Eye (tissue), 1 donor: ENCODE data around the gene MGAT4D.
A peak's percentile ranks its signal among the peaks of the same experiment; 100 is the strongest.
"Not testable (repeated sequence)": the region's sequence is repeated elsewhere in the genome, so short reads cannot be mapped to it uniquely, and the experiment has no call there.

Experiments used
- DNase-seq: peaks from one replicate; pipeline ENCODE4 v3.0.0-alpha.2; 2015

The MGAT4D gene

DNA sequence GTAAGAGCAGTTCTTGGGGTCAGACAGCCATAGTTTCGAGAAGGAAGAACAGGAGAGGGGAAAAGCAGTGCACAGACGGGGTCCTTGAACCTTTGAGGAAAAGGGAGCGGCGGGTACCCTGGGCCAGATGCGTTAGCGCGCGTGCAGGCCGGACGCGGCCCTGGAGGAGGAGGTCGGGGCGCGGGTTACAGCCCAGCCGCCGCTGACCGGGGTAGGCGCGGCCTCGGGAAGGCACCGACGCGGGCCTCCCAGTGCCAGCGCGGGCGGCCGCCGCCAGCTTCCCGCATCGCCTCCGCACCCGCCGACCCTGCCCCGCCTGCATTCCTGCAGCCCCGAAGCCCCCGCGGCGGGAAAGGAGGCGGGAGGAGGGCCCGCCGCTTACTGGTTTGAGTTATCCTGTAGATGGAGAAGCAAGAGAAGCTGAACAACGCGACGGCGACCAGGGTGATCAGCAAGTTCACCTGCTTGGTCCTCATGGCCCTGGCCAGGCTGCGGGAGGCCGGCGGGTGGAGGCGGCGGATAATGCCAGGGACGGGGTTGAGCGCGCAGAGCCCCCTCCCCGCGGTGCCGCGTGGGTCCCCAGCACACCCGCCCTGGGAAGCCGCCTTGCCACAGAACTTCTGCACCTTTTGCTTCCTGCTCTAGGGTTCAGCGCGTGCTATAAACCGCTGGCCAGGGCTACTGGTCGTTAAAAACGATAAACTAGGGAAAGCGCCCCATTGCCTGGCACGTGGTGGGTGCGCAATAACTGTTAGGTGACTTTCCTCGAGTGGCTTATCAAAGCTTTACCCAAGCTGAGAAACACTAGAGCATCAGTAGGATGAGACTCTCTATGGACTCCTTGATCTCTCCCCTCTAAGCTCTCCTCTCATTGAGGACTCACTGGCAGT lies at the start of gene MGAT4D:
TSS of gene MGAT4D (minus strand) at position 547 of the 890 bp plus-strand sequence. CDS start at position 476, 71 bp downstream.
- DNase-seq, result peak; percentile 62

DNA sequence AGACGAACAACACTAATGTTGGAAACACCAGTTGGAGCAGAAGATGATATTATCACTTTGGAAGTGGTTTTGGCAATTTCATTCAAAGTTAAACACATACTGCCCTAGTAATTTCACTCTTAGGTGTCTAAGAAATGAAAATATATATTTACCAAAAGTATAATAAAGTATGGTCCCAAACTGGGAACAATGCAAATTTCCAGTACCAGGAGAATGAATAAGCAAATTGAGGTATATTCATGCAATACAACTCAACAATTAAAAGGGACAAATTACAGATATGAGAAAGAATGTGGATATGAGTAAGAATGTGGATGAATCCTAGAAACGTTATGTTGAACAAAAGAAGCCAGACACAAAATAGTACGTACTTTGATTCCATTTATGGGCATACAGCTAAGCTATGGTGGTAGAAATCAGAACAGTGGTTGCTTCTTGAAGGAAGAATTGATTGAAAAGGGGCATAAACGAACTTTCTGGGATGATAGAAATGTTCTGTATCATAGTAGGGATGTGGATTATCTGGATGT lies 35.9 kb upstream of the MGAT4D start:
- DNase-seq, result no peak

DNA sequence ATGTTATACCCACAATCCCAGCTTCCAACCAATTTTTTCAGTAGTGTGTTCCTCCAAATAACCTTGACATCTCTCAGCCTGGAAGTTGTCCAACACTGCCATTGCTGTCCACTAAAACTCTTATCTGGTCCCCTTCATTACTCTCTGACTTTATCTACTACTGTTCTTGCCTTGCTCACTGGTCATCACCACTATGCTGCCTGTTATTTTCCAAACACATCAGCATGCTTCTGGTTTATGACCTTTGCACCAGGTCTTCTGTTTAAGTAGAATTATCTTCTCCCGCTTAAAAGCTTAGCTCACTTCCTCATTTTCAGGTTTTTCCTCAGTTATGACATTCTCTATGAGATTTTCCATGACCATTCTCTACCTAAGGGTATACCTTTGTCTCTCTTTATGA lies 31.3 kb upstream of the MGAT4D start:
- DNase-seq, result no peak

DNA sequence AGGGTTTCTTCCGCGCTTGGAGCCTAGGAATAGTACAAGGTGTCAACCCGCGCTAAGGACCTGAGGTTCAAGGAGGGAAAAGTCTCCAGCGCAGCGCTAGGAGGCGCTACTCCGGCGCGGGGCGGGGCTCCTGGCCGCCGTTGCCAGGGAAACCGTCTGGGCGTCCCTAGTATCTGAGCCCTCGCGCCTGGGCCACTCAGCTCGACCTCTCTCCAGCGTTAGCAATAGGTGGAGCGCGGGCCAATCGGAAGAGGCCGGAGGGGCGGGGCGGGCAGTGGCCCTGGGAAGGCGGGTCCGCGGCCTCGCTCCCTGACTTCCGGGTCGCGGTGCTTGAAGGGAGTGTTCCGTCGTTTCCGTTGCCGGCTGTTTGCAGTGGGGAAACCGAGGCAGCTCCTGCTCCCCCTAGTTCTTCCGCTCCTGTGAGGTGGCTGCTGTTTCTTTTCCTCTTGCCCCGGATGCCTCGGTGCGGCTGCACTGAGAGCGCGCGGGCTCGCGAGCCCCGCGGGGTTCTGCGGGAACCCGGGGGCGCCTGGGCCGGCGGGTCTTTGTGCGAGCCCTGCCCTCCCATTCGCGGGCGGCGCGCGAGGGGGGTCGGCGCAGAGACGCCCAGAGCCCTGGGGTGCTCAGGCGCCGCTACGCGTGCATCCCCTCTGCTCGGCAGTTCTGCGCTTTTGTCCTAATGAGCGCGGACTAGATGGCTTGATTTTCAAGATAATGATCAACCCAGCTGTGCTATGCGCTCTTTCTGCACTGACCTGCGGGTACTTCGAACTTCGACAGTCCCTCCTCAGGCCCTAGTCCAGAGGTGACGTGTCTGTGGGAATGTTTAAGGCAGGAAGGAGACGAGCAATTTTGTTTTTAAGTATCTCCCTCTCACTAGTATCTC lies 26.0 kb upstream of the MGAT4D start, which contains the start of gene ELMOD2:
TSS of gene ELMOD2 (plus strand) at position 312 of the 886 bp plus-strand sequence. CDS start 1,261 bp downstream, outside the sequence.
- peak; percentile 99 for DNase-seq

DNA sequence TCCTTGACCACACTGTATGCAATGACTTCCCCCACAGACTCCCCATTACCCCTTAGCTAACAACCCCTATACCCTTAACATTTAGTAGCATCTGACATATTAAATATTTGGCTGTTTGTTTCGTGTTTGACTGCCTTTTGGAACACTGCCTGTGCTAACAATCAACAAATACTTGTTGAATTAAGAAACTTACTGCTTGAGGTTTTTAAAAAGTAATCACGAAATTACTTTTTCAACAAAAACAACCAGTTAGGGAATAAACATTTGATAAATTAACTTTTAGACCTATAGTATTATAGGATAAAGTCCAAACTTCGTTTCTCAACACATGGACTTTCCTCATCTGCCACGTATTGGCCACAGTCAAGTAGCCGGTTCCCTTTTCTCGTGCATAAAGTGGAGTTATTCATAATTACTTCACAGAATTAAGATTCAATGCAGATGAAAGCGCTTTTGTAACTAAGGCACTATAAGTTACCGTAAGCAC lies 25.3 kb upstream of the MGAT4D start:
- DNase-seq, result no peak

DNA sequence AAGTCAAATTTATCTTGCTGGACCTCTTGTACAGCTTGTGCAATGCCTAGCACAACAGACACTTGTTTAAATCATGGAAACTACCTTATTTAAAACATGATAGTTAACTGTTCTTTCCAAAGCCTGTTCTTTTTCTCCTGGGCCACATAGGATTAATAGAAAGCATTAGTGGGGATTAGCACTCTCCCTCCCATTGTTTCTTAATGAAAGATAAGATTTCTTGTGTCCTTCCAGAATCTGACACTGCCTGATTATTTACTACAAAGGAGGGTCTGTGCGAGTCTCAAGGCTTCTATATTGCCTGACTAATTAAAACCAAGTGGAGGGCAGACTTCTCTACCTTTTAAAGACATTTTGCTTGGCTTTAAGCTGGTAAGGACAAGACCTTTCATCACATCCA lies 17.3 kb upstream of the MGAT4D start:
- no peak for DNase-seq

DNA sequence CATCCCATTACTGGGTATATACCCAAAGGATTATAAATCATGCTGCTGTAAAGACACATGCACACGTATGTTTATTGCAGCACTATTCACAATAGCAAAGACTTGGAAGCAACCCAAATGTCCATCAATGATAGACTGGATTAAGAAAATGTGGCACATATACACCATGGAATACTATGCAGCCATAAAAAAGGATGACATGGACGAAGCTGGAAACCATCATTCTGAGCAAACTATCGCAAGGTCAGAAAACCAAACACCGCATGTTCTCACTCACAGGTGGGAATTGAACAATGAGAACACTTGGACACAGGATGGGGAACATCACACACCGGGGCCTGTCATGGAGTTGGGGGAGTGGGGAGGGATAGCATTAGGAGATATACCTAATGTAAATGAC lies 15.7 kb upstream of the MGAT4D start:
- DNase-seq, result not testable (repeated sequence)

- no peak for DNase-seq
Measured at GRCh38 chr4:140504261-140504660, 6.2 kb upstream of the MGAT4D start.

DNA sequence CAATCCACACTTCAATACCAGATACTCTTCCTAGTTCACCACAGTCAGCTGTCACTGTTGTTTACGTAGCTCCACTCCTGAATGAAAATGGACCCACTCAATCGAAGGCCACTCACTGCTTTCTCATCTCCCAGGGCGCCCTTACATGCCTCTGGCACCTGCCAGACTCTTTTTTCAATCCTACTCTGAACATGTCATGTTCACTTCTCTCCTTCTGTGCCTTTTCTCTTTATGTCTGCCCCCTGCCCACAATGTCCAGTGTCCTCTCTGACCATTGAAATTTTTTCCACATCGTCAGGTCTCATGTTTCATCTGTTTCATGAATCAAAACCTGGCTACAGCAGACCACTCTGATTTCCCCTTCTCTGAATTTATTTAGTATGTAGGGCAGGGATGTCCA lies 1.3 kb upstream of the MGAT4D start:
- DNase-seq, result peak; percentile 67

DNA sequence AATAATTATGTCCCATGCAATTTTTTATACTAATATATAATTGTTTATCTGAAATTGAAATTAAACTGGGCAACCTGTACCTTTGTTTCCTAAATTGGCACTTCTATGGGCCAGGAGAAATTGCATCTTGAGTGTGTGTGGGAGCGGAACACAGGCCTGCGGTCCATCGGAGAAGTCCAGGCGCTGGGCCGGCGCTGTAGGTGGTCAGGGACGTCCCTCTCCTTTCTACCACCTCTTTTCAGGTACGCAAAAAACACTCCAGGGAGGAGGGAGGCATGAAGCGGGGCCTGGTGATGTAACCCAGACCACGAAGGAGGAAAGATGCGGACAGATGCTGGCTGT lies 717 bp downstream of the MGAT4D start:
- DNase-seq, result no peak

GRCh38 chr4:140485939-140486338 lies 12.2 kb downstream of the MGAT4D start:
- no peak for DNase-seq

DNA sequence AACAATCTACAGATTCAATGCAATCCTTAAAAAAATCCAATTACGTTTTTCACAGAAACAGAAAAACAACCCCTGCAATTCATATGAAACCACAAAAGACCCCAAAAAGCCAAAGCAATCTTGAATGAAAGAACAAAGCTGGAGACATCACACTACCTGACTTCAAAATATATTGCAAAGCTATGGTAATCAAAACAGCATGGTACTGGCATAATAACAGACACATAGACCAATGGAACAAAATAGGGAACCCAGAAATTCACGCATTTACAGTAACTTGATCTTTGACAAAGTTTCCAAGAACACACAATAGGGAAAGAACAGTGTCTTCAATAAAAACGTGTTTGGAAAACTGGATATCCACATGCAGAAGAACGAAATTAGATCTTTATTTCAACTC lies 14.6 kb downstream of the MGAT4D start:
- no peak for DNase-seq

DNA sequence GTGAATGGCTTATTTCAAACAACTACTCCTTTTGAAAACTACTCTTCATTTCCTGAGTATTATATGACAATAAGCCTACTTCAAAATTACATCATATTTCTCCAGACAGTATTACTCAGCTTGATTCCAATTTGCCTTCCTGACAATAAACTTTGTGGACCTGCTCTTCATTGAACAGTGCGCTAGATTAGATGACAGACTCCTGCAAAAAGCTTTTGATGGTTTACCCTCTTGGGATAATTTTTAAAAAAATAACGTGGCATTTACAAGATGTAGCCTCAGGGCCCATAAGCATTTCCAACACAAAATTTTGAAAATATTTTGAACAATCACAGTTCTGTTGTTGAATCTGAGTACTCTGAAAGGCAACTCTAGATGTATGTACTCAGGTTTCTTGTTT lies 25.9 kb downstream of the MGAT4D start:
- DNase-seq, result peak; percentile 11

- peak; percentile 16 for DNase-seq
Measured at GRCh38 chr4:140469791-140470733, 28.0 kb downstream of the MGAT4D start.

- DNase-seq, result no peak
Measured at GRCh38 chr4:140466146-140466545, 31.9 kb downstream of the MGAT4D start.

GRCh38 chr4:140463614-140464013 lies 34.5 kb downstream of the MGAT4D start:
- no peak for DNase-seq

DNA sequence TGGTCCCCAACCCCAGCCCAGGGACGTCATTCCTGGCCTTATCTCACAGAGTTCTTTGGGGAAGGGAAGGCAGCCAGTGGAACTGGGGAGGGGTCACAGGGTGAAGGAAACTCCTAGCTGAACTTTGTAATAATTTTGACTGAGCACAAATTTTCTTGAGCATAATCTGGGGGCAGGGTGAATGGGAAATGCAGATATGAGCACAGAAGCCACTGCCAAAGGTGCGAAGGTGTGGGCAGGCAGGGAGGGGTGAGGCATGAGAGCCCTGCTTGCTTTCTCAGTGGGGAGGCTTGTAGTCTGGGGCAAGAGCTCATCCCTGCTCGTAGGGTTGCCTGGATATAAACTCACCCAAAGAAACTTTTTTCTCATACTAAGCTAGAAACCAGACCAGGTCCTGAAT lies 34.9 kb downstream of the MGAT4D start:
- no peak for DNase-seq

- DNase-seq, result no peak
Measured at GRCh38 chr4:140450352-140450751, 47.7 kb downstream of the MGAT4D start.

DNA sequence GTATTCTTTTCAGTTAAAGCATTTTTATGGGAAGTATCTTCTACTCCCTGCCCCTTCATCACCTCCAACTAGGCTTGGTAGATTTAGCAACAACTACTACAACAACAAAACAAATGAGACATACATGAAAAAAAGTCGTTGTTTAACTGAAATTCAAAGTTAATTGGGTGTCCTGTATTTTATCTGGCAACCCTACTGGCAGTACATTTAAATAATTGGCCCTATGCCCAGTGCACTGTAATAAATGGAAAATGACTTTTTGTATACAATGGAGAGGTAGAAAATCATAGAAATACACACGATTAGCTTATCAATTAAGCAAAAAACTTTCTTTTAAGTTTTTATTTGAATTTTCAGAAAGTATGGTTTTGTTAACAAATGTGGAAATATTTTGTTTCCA lies 49.3 kb downstream of the MGAT4D start:
- DNase-seq, result no peak

DNA sequence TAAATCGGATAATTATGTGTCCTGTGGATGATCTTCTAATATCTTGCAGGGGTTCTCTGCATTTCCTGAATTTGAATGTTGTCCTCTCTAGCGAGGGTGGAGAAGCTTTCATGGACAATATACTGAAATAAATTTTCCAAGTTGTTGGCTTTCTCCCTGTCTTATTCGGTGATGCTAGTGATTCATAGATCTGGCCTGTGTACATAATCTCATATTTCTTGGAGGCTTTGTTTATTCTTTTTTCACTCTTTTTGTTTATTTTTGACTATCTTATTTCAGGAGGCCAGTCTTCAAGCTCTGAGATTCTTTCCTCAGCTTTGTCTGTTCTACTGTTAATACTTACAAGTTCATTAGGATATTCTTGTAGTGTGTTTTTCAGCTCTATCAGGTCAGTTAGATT lies 49.9 kb downstream of the MGAT4D start:
- DNase-seq, result no peak

DNA sequence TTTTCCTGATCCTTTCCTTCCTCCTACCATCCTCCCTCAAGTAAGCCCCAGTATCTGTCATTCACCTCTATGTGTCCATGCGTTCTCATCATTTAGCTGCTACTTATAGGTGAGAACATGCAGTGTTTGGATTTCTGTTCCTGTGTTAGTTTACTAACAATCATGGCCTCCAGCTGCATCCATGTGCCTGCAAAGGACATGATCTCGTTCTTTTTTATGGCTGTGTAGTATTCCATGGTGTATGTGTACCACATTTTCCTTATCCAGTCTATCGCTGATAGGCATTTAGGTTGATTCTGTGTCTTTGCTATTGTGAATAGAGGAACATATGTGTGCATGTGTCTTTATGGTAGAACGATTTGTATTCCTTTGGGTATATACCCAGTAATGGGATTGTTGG lies 53.7 kb downstream of the MGAT4D start:
- DNase-seq, result not testable (repeated sequence)

GRCh38 chr4:140439644-140440142 lies 58.4 kb downstream of the MGAT4D start:
- no peak for DNase-seq
